Uterus (tissue), 2 donors: ENCODE measurements around the gene GCH1.

ENCODE experiments used
- POLR2A ChIP-seq, 2 donors: fragments of 450-650 bp; IDR thresholded peaks; one replicate each; pipeline ENCODE4 v1.6.1; 2016; ENCODE audit warnings: antibody characterized with exemption in 2 of 2, mild to moderate bottlenecking in 1 of 2, moderate library complexity in 1 of 2
- TF ChIP-seq, protein P1 (sequence below), 4 experiments: fragments of 200-600 bp in 2 of 4; fragments of 450-650 bp in 2 of 4; sonication (generic) in 2 of 4; IDR thresholded peaks; one replicate each; pipeline ENCODE4 v1.5.1; 2016 to 2019; ENCODE audit warnings: antibody characterized with exemption in 4 of 4, mild to moderate bottlenecking in 2 of 4, moderate library complexity in 1 of 4

- TF ChIP-seq, protein P1, sequence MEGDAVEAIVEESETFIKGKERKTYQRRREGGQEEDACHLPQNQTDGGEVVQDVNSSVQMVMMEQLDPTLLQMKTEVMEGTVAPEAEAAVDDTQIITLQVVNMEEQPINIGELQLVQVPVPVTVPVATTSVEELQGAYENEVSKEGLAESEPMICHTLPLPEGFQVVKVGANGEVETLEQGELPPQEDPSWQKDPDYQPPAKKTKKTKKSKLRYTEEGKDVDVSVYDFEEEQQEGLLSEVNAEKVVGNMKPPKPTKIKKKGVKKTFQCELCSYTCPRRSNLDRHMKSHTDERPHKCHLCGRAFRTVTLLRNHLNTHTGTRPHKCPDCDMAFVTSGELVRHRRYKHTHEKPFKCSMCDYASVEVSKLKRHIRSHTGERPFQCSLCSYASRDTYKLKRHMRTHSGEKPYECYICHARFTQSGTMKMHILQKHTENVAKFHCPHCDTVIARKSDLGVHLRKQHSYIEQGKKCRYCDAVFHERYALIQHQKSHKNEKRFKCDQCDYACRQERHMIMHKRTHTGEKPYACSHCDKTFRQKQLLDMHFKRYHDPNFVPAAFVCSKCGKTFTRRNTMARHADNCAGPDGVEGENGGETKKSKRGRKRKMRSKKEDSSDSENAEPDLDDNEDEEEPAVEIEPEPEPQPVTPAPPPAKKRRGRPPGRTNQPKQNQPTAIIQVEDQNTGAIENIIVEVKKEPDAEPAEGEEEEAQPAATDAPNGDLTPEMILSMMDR (IDR thresholded peaks at IDR 0.05), result no peak
- TF ChIP-seq POLR2A (IDR thresholded peaks at IDR 0.05), result no peak
Measured at GRCh38 chr14:54818201-54819133, 84.2 kb downstream of the GCH1 start.
